ENCODE data around the gene CNGA3.

The CNGA3 gene

DNA sequence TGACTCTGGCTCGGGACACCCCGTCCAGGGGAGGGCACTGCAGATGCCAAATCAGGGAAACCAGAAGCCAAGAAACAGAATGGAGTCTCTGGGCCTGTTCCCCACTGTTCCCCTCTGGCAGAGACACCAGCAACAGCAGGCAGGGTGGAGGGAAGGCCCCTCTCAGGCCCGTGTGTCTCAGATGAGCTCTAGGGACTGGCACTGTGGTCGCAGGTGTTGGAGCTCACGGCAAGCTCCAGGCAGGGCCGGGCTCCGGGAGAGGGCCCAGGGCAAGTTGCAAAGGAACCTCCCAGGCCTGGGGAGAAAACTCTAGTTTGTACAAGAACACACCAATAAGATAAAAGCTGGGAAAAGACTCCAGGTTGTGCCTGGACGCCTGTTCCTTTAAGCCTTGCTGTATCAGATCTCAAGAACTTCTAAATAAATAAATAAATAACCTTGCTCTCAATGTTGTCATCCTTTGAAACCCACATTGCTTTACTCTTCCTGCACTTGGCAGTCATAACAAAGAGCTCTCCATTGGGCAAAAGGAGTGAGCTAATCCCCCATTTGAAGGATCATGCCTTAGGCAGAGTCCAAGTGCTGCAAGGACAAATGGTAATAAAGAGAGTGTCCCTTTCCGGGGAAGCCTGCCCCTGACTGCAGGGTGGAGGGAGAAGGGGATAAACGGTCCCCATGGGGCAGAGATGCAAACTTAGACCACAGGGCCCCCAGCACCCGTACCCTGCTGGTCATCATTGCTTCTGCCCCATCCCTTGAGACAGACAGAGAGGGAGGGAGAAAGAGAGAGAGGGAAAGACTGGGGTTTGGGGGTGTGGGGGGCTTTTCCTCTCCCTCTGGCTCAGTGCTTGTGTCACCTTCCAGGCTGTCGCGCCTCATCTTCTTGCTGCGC is 33.3 kb downstream of the CNGA3 start:
- no peak overlapping the region for H3K4me3 ChIP-seq (ENCODE audit: control insufficient read depth, low read depth, low read length)
- peak; percentile 5 for DNase-seq (ENCODE audit: low read depth)
- TF ChIP-seq, protein P1, sequence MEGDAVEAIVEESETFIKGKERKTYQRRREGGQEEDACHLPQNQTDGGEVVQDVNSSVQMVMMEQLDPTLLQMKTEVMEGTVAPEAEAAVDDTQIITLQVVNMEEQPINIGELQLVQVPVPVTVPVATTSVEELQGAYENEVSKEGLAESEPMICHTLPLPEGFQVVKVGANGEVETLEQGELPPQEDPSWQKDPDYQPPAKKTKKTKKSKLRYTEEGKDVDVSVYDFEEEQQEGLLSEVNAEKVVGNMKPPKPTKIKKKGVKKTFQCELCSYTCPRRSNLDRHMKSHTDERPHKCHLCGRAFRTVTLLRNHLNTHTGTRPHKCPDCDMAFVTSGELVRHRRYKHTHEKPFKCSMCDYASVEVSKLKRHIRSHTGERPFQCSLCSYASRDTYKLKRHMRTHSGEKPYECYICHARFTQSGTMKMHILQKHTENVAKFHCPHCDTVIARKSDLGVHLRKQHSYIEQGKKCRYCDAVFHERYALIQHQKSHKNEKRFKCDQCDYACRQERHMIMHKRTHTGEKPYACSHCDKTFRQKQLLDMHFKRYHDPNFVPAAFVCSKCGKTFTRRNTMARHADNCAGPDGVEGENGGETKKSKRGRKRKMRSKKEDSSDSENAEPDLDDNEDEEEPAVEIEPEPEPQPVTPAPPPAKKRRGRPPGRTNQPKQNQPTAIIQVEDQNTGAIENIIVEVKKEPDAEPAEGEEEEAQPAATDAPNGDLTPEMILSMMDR (conservative IDR thresholded peaks at IDR 0.05; ENCODE audit: control insufficient read depth, insufficient read depth, low read depth, low read length), result no peak

DNA sequence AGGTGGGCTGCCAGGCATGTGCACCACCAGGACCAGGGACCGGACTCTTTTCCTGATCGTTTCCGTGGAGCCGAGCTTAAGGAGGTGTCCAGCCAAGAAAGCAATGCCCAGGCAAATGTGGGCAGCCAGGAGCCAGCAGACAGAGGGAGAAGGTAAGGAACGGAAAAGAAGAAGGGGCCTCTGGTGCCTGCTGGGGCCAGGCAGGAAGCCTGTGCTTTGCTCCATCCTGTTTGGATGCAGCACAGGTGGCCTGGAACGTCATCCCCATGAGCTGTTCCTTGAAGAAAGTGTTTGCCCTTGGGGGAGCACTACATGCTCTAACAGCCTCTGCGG is 33.9 kb downstream of the CNGA3 start:
- no peak for DNase-seq (ENCODE audit: low read depth)
- TF ChIP-seq, protein P1 (conservative IDR thresholded peaks at IDR 0.05; ENCODE audit: control insufficient read depth, insufficient read depth, low read depth, low read length), result no peak
- H3K4me3 ChIP-seq (ENCODE audit: control insufficient read depth, low read depth, low read length), result no peak overlapping the region

DNA sequence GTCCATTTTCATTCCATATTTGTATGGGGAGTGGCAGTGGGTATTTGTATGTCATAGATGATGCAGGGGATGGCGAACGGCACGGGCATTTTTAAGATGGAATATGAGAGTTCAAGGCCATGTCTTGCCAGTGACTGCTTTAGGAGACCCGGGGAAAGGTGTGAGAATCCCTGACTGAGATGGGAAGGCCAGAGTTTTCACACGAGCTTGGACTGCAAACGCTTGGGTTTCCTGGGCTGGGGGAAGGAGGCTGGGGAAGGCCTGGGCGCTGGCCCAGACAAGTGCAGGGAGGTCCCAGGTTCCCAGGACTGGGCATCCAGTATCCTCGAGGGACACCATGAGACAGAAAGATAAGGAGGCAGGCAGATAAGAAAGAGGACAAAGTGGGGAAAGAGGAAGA is 35.2 kb downstream of the CNGA3 start:
- TF ChIP-seq, protein P1 (conservative IDR thresholded peaks at IDR 0.05; ENCODE audit: control insufficient read depth, insufficient read depth, low read depth, low read length), result no peak
- no peak for DNase-seq (ENCODE audit: low read depth)
- no peak overlapping the region for H3K4me3 ChIP-seq (ENCODE audit: control insufficient read depth, low read depth, low read length)

DNA sequence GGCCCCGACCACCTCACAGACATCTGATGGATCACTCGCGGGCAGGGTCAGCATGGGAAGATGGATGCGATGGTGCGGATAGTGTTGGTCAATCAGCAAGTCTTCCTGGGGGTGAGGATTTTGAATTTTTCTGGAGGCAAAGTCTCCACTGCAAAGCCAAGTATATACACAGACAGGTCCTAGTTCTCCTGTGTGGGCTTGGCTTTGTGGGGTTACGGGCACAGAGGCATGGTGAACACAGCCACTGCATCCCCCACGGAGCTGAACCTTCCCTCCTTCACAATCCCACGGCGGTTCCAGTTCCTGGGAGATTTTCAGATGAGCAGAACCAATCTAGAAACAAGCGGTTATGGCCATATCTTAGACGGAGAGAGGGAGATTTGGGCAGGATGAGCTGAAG is 35.8 kb downstream of the CNGA3 start:
- TF ChIP-seq, protein P1 (conservative IDR thresholded peaks at IDR 0.05; ENCODE audit: control insufficient read depth, insufficient read depth, low read depth, low read length), result no peak
- DNase-seq (ENCODE audit: low read depth), result no peak
- no peak overlapping the region for H3K4me3 ChIP-seq (ENCODE audit: control insufficient read depth, low read depth, low read length)

DNA sequence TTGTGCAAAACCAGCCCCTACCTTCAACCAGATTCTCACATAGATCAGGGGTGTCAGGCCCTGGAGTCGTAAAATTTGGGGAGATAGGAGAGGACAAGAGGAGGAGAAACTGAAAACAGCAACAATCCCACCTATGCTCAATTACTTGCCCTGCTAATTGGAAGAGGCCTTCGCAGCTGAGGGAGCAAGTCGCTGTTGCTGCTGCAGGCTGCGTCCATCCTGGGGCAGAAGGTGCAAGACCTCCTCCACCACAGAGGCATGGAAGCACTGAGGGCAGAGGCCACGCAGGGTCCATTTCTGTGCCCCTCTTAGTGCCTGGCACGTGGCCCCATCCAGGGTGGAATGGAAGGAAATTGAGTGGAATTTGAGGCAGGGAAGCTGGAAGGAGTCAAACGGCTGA is 36.5 kb downstream of the CNGA3 start:
- no peak overlapping the region for H3K4me3 ChIP-seq (ENCODE audit: control insufficient read depth, low read depth, low read length)
- TF ChIP-seq, protein P1 (conservative IDR thresholded peaks at IDR 0.05; ENCODE audit: control insufficient read depth, insufficient read depth, low read depth, low read length), result no peak
- DNase-seq (ENCODE audit: low read depth), result no peak

DNA sequence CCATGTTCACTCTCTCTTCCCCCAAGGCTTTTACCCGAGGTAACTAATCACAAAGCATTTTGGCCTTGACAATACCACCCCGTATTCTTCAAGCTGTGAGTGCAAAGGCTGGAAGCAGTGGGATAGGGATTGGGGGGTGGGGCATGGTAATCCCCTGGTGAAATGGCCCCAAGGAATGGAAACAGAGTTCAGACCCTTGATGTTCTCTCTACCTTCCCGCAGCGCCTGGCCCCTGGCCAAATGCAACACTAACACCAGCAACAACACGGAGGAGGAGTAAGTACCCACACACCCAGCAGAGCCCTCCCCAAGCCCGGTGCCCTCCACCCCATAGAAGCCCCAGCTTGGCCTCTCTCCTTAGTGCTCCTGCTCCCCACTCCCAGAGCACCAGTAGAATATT is 36.9 kb downstream of the CNGA3 start:
- H3K4me3 ChIP-seq (ENCODE audit: control insufficient read depth, low read depth, low read length), result no peak overlapping the region
- TF ChIP-seq, protein P1 (conservative IDR thresholded peaks at IDR 0.05; ENCODE audit: control insufficient read depth, insufficient read depth, low read depth, low read length), result no peak
- DNase-seq (ENCODE audit: low read depth), result no peak

Data from fibroblast of mammary gland (primary cell).